NCI-H748 (cell line): ENCODE results near the gene ZGLP1.

ENCODE experiments used
- DNase-seq: peaks from one replicate; lab custom pipeline; 2025; ENCODE audit not compliant: unreplicated experiment; lab: John Stamatoyannopoulos, UW

ZGLP1 gene

GRCh38 chr19:10295305-10295846 lies 14.2 kb downstream of the ZGLP1 start:
- DNase-seq, result no peak

GRCh38 chr19:10294368-10294697 lies 15.3 kb downstream of the ZGLP1 start:
- DNase-seq, result no peak

- no peak for DNase-seq
These were observed 15.8 kb downstream of the ZGLP1 start for GRCh38 chr19:10293637-10294367.

- DNase-seq, result peak; percentile 57
These were observed 16.6 kb downstream of the ZGLP1 start for GRCh38 chr19:10292789-10293636.

GRCh38 chr19:10292206-10292788 lies 17.3 kb downstream of the ZGLP1 start:
- peak; percentile 75 for DNase-seq

- no peak for DNase-seq
These were observed 17.9 kb downstream of the ZGLP1 start for GRCh38 chr19:10291554-10292205.

- DNase-seq, result peak; percentile 46
These were observed 18.6 kb downstream of the ZGLP1 start for GRCh38 chr19:10290876-10291553.

GRCh38 chr19:10290357-10290875 lies 19.2 kb downstream of the ZGLP1 start:
- DNase-seq, result peak; percentile 32

- peak; percentile 55 for DNase-seq
These were observed 19.7 kb downstream of the ZGLP1 start, which contains the start of gene ICAM5 for GRCh38 chr19:10289836-10290356. TSS of gene ICAM5 (plus strand) at chr19:10289952. CDS start at chr19:10290044, 92 bp downstream.

GRCh38 chr19:10289167-10289835 lies 20.3 kb downstream of the ZGLP1 start:
- DNase-seq, result peak; percentile 74

GRCh38 chr19:10288662-10289166 lies 20.9 kb downstream of the ZGLP1 start:
- peak; percentile 66 for DNase-seq

- DNase-seq, result no peak
These were observed 22.5 kb downstream of the ZGLP1 start, which contains the start of gene ICAM4 for GRCh38 chr19:10286803-10287737. TSS of gene ICAM4 (plus strand) at chr19:10286955. CDS start at chr19:10287013, 58 bp downstream.

- DNase-seq, result no peak
These were observed 24.2 kb downstream of the ZGLP1 start for GRCh38 chr19:10285393-10285792.

GRCh38 chr19:10284960-10285278 lies 24.7 kb downstream of the ZGLP1 start:
- DNase-seq, result no peak

GRCh38 chr19:10284065-10284959 lies 25.3 kb downstream of the ZGLP1 start:
- no peak for DNase-seq

GRCh38 chr19:10283301-10284064 lies 26.1 kb downstream of the ZGLP1 start:
- no peak for DNase-seq
